ENCODE results near the gene LRP1B. TPM values are rescaled to one million over a fixed set of nuclear protein-coding genes. Genes with fewer than 3 reads are reported as not detected.
"Not testable (repeated sequence)": the region's sequence is repeated elsewhere in the genome, so short reads cannot be mapped to it uniquely, and the experiment has no call there.

LRP1B gene
- total and polyA plus RNA-seq, 8 donors, result 0.03 to 1.6 (median 0.84) TPM

DNA sequence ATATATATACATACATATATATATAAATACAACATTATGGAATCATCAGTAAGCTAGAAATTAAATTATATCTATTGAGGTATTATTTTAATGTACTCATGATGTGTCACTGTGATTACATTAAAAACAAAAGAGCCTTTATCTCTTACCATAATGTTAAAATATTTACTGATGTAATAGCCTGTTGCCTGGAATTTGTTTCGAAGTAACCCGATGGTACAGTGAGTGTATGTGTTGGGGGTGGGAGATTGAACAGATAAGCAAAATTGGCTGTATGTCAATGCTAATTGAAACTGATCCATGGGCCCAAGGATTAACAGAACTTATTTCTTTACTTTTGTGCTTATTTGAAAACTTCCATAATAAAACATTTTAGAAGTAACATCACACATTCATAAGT lies 1473.2 kb downstream of the LRP1B start:
- ATAC-seq (no peak), DNase-seq (no peak)
- no peaks in the 10 kb centered on the region for H3K4me1 ChIP-seq
- no peak overlapping the region for H3K4me3 ChIP-seq
- H3K9me3 ChIP-seq, result no peaks in the 10 kb centered on the region
- H3K36me3 ChIP-seq, result no peaks in the 10 kb centered on the region
- H3K27me3 ChIP-seq, result no peaks in the 10 kb centered on the region
- intact Hi-C loops (cut with DNase I), result no loop called here
- TF ChIP-seq, protein P1, sequence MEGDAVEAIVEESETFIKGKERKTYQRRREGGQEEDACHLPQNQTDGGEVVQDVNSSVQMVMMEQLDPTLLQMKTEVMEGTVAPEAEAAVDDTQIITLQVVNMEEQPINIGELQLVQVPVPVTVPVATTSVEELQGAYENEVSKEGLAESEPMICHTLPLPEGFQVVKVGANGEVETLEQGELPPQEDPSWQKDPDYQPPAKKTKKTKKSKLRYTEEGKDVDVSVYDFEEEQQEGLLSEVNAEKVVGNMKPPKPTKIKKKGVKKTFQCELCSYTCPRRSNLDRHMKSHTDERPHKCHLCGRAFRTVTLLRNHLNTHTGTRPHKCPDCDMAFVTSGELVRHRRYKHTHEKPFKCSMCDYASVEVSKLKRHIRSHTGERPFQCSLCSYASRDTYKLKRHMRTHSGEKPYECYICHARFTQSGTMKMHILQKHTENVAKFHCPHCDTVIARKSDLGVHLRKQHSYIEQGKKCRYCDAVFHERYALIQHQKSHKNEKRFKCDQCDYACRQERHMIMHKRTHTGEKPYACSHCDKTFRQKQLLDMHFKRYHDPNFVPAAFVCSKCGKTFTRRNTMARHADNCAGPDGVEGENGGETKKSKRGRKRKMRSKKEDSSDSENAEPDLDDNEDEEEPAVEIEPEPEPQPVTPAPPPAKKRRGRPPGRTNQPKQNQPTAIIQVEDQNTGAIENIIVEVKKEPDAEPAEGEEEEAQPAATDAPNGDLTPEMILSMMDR (IDR thresholded peaks at IDR 0.05), result no peak
- no peak overlapping the region for H3K27ac ChIP-seq

DNA sequence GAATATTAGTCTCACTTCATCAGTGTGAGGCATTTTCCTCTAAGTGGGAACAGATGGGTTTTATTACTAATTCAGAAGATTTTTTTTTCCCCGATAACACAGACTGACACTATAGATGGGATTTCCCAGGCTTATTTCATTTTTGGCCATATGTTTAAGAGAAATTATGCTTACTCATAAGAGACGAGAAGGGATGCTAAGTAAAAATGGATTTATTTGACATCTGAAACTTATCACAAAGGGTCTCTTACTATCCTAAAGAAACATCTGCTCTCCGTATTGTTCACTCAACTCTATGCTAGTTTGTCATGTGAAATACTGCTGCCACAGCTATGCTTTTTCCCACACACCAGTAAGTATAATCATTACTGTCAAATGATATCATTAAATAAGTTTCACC lies 1476.3 kb downstream of the LRP1B start:
- no peak overlapping the region for H3K4me3 ChIP-seq
- no peaks in the 10 kb centered on the region for H3K27me3 ChIP-seq
- H3K9me3 ChIP-seq, result no peaks in the 10 kb centered on the region
- no peaks in the 10 kb centered on the region for H3K4me1 ChIP-seq
- no peaks in the 10 kb centered on the region for H3K36me3 ChIP-seq
- H3K27ac ChIP-seq, result no peak overlapping the region
- intact Hi-C loops (cut with DNase I), result no loop called here
- DNase-seq (peak in 2 of 4 donors; percentile 63 to 69), ATAC-seq (no peak)
- TF ChIP-seq, protein P1 (IDR thresholded peaks at IDR 0.05), result no peak

DNA sequence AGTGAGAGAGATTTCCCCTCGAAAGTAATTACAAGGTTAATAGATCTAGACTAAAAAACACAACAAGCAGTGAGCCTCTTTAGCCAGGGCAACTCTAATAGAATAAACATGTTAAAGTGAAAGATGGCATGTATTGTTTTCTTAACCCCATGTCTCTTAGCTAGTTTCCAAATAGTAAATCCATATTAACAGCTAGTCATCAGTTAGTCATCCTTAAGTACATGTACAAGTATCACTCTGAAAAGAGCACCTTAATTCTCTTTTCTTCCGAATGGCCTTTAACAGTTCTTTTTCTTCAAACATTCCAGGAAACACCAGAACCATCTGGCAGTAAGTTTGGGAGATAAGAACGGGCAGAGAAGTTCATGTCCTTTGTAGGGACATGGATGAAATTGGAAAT lies 1480.0 kb downstream of the LRP1B start:
- intact Hi-C loops (cut with DNase I), result no loop called here
- no peak for DNase-seq
- H3K9me3 ChIP-seq, result peaks cover 0 to 3% of the 10 kb centered on the region in 2 donors

DNA sequence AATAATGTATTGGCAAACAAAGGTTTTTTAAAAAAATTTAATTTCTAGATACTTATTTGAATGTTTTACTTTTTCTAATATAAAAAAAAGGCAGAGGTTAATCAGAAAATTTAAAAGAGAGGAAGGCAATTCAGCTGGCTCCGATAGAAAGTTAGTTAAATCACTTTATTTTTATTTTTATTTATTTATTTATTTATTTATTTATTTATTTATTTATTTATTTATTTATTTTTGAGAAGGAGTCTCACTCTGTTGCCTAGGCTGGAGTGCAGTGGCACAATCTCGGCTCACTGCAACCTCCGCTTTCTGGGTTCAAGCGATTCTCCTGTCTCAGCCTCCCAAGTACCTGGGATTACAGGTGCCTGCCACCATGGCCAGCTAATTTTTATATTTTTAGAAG lies 1480.7 kb downstream of the LRP1B start:
- H3K27me3 ChIP-seq; H3K27ac ChIP-seq; DNase-seq; intact Hi-C loops (cut with DNase I); H3K4me3 ChIP-seq; ATAC-seq; H3K4me1 ChIP-seq; H3K9me3 ChIP-seq; H3K36me3 ChIP-seq: not testable (repeated sequence)

More for the DNA sequence above, 1480.0 kb downstream of the LRP1B start:
- no peaks in the 10 kb centered on the region for H3K4me1 ChIP-seq
- H3K27me3 ChIP-seq, result no peaks in the 10 kb centered on the region
- no peak for ATAC-seq
- no peak overlapping the region for H3K4me3 ChIP-seq
- no peaks in the 10 kb centered on the region for H3K36me3 ChIP-seq
- TF ChIP-seq, protein P1 (IDR thresholded peaks at IDR 0.05), result no peak
- H3K27ac ChIP-seq, result no peak overlapping the region

DNA sequence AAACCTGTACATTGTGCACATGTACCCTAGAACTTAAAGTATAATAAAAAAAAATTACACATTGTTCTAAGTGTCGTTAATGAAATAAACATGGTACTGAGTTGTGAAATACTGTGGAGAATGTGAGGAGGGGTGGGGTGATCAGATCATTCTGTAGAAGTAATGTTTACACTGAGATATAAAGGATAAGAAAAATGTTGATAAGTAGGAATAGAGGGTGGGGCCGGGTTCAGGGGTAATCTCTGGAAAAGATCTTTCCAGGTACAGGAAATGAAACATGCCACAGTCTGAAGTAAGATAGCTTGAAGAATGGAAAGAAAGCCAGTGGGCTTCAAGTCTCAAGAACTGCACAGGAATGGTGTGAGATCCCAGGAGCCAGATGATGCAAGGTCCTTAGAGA lies 1482.4 kb downstream of the LRP1B start:
- Histone ChIP-seq H3K4me3 (no peak overlapping the region), H3K9me3 (peaks cover 0 to 4% of the 10 kb centered on the region in 2 donors), H3K27me3 (no peaks in the 10 kb centered on the region), H3K27ac (no peak overlapping the region), H3K4me1 (no peaks in the 10 kb centered on the region), H3K36me3 (no peaks in the 10 kb centered on the region)
- TF ChIP-seq, protein P1 (IDR thresholded peaks at IDR 0.05), result no peak
- intact Hi-C loops (cut with DNase I), result no loop called here
- ATAC-seq (no peak), DNase-seq (no peak)

DNA sequence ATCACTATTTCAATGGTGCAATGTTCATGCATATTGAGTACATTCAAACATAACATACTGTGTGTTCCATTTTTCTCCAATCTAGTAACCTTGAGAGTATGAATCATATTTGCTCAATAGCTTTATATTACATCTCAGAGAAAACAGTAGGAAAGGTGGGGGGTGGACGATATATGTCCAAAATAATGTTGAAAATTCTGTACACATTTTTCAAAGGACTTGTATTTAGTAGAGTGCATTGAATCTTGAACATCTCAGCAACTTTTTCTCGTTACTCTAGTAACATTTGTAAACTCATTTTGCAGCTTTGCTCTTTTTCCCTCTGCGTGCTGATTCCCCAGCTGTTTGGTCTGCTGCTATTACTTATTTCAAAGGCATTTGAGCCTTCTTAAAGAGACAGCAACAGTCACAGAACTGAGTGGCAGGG lies 1487.0 kb downstream of the LRP1B start:
- TF ChIP-seq, protein P1 (IDR thresholded peaks at IDR 0.05), result no peak

More for the DNA sequence above, 1487.0 kb downstream of the LRP1B start:
- no peaks in the 10 kb centered on the region for H3K36me3 ChIP-seq
- peak; percentile 46 for ATAC-seq
- no peaks in the 10 kb centered on the region for H3K27me3 ChIP-seq
- H3K4me1 ChIP-seq, result no peaks in the 10 kb centered on the region
- H3K27ac ChIP-seq, result no peak overlapping the region
- intact Hi-C loops (cut with DNase I), result no loop called here
- no peak overlapping the region for H3K4me3 ChIP-seq
- peaks cover 0 to 4% of the 10 kb centered on the region in 2 donors for H3K9me3 ChIP-seq
- peak in 2 of 4 donors; percentile 14 to 48 for DNase-seq

Data from left lung (tissue), 10 donors.